GM21381 (cell line): Measurements from ENCODE around the gene SGPP2.
"Not testable (repeated sequence)": the region's sequence is repeated elsewhere in the genome, so short reads cannot be mapped to it uniquely, and the experiment has no call there.

ENCODE experiments used
- ATAC-seq: cut with Tn5 transposase; IDR thresholded peaks from one replicate; pipeline ENCODE4 v1.9.1; 2021; ENCODE audit warnings: mild to moderate bottlenecking, moderate library complexity; ENCODE audit not compliant: unreplicated experiment

Gene SGPP2

GRCh38 chr2:222572264-222572721, 147.9 kb downstream of the SGPP2 start:
- ATAC-seq, result no peak

- ATAC-seq, result no peak
Observed at GRCh38 chr2:222572751-222573174, 148.4 kb downstream of the SGPP2 start.

GRCh38 chr2:222575618-222576017, 151.3 kb downstream of the SGPP2 start:
- no peak for ATAC-seq

GRCh38 chr2:222576171-222577081, 152.1 kb downstream of the SGPP2 start:
- no peak for ATAC-seq

GRCh38 chr2:222577341-222577740, 153.0 kb downstream of the SGPP2 start:
- ATAC-seq, result no peak

- no peak for ATAC-seq
Observed at GRCh38 chr2:222582928-222583327, 158.6 kb downstream of the SGPP2 start.

- not testable (repeated sequence) for ATAC-seq
Observed at GRCh38 chr2:222584589-222584988, 160.2 kb downstream of the SGPP2 start.

GRCh38 chr2:222591661-222592060, 167.3 kb downstream of the SGPP2 start:
- no peak for ATAC-seq

GRCh38 chr2:222592176-222592575, 167.8 kb downstream of the SGPP2 start:
- no peak for ATAC-seq

- ATAC-seq, result no peak
Observed at GRCh38 chr2:222594679-222595078, 170.3 kb downstream of the SGPP2 start.

- ATAC-seq, result no peak
Observed at GRCh38 chr2:222595581-222595980, 171.2 kb downstream of the SGPP2 start.

GRCh38 chr2:222598611-222599010, 174.3 kb downstream of the SGPP2 start:
- ATAC-seq, result no peak

- no peak for ATAC-seq
Observed at GRCh38 chr2:222603501-222603900, 179.2 kb downstream of the SGPP2 start.

GRCh38 chr2:222604749-222605515, 180.6 kb downstream of the SGPP2 start:
- no peak for ATAC-seq

GRCh38 chr2:222606306-222606705, 182.0 kb downstream of the SGPP2 start:
- ATAC-seq, result no peak

GRCh38 chr2:222608081-222608480, 183.7 kb downstream of the SGPP2 start:
- ATAC-seq, result no peak

GRCh38 chr2:222609381-222609780, 185.0 kb downstream of the SGPP2 start:
- ATAC-seq, result no peak
